Hepatic stellate cell (primary cell): Measurements from ENCODE around the gene LSM12.
A peak's percentile ranks its signal among the peaks of the same experiment; 100 is the strongest.
"Not testable (repeated sequence)": the region's sequence is repeated elsewhere in the genome, so short reads cannot be mapped to it uniquely, and the experiment has no call there.

Experiments
- DNase-seq: peaks from one replicate; pipeline ENCODE4 v3.0.0; 2011; ENCODE audit warnings: low spot score

LSM12 gene

GRCh38 chr17:44076716-44077594 is 10.5 kb upstream of the LSM12 start:
- DNase-seq: no peak

- no peak for DNase-seq
Measured at GRCh38 chr17:44075598-44076293, 9.3 kb upstream of the LSM12 start.

GRCh38 chr17:44074911-44075285 is 8.4 kb upstream of the LSM12 start:
- DNase-seq: no peak

GRCh38 chr17:44074231-44074910 is 7.9 kb upstream of the LSM12 start:
- no peak for DNase-seq

- no peak for DNase-seq
Measured at GRCh38 chr17:44071772-44072171, 5.3 kb upstream of the LSM12 start.

- DNase-seq: no peak
Measured at GRCh38 chr17:44071198-44071520, 4.7 kb upstream of the LSM12 start.

- DNase-seq: peak; percentile 98
Measured at GRCh38 chr17:44070455-44071197, 4.2 kb upstream of the LSM12 start, which contains the start of gene G6PC3. G6PC3 (plus strand) TSS chr17:44070735; CDS start chr17:44070966, 231 bp downstream.

- DNase-seq: no peak
Measured at GRCh38 chr17:44069974-44070454, 3.5 kb upstream of the LSM12 start.

- DNase-seq: no peak
Measured at GRCh38 chr17:44067545-44067940, 1.1 kb upstream of the LSM12 start.

- no peak for DNase-seq
Measured at GRCh38 chr17:44065668-44066203, 735 bp downstream of the LSM12 start.

GRCh38 chr17:44063704-44064639 is 2.5 kb downstream of the LSM12 start:
- no peak for DNase-seq

GRCh38 chr17:44062871-44063270 is 3.6 kb downstream of the LSM12 start:
- DNase-seq: no peak

GRCh38 chr17:44061446-44061845 is 5.0 kb downstream of the LSM12 start:
- no peak for DNase-seq

GRCh38 chr17:44059101-44059892 is 7.2 kb downstream of the LSM12 start:
- no peak for DNase-seq

GRCh38 chr17:44053125-44053872 is 13.2 kb downstream of the LSM12 start:
- DNase-seq: no peak

- DNase-seq: no peak
Measured at GRCh38 chr17:44049294-44050060, 17.0 kb downstream of the LSM12 start.

GRCh38 chr17:44046893-44047292 is 19.6 kb downstream of the LSM12 start:
- not testable (repeated sequence) for DNase-seq

- no peak for DNase-seq
Measured at GRCh38 chr17:44045486-44045885, 21.0 kb downstream of the LSM12 start.
